HG03066 (cell line): Measurements from ENCODE around the gene SUB1.
"Not testable (repeated sequence)": the region's sequence is repeated elsewhere in the genome, so short reads cannot be mapped to it uniquely, and the experiment has no call there.

Source experiments
- ATAC-seq: cut with Tn5 transposase; IDR thresholded peaks from one replicate; pipeline ENCODE4 v1.9.1; 2021; ENCODE audit warnings: low read depth; ENCODE audit not compliant: unreplicated experiment

Gene SUB1

GRCh38 chr5:32598260-32598937 lies 13.0 kb downstream of the SUB1 start:
- ATAC-seq = no peak

GRCh38 chr5:32598997-32599549 lies 13.7 kb downstream of the SUB1 start:
- no peak for ATAC-seq

- no peak for ATAC-seq
These were observed 14.8 kb downstream of the SUB1 start for GRCh38 chr5:32600054-32600622.

- ATAC-seq = no peak
These were observed 16.4 kb downstream of the SUB1 start for GRCh38 chr5:32601623-32602295.

- ATAC-seq = no peak
These were observed 17.5 kb downstream of the SUB1 start for GRCh38 chr5:32602906-32603305.

GRCh38 chr5:32604800-32605765 lies 19.7 kb downstream of the SUB1 start:
- no peak for ATAC-seq

- no peak for ATAC-seq
These were observed 20.4 kb downstream of the SUB1 start for GRCh38 chr5:32605766-32606152.

GRCh38 chr5:32612134-32612888 lies 27.0 kb downstream of the SUB1 start:
- no peak for ATAC-seq

- no peak for ATAC-seq
These were observed 27.8 kb downstream of the SUB1 start for GRCh38 chr5:32613050-32613672.

- no peak for ATAC-seq
These were observed 29.9 kb downstream of the SUB1 start for GRCh38 chr5:32615236-32615635.

- ATAC-seq = no peak
These were observed 33.6 kb downstream of the SUB1 start for GRCh38 chr5:32618962-32619361.

- no peak for ATAC-seq
These were observed 35.9 kb downstream of the SUB1 start for GRCh38 chr5:32621256-32621655.

GRCh38 chr5:32625106-32625505 lies 39.7 kb downstream of the SUB1 start:
- no peak for ATAC-seq

GRCh38 chr5:32625547-32625946 lies 40.2 kb downstream of the SUB1 start:
- no peak for ATAC-seq

GRCh38 chr5:32627219-32627870 lies 42.0 kb downstream of the SUB1 start:
- no peak for ATAC-seq

- no peak for ATAC-seq
These were observed 42.9 kb downstream of the SUB1 start for GRCh38 chr5:32628049-32628844.

GRCh38 chr5:32630867-32631491 lies 45.6 kb downstream of the SUB1 start:
- ATAC-seq = no peak

GRCh38 chr5:32633017-32633416 lies 47.7 kb downstream of the SUB1 start:
- ATAC-seq = not testable (repeated sequence)
